Endothelial cell of umbilical vein (primary cell): ENCODE results near the gene M1AP. TPM values are rescaled to one million over a fixed set of nuclear protein-coding genes. Genes with fewer than 3 reads are reported as not detected.
A peak's percentile ranks its signal among the peaks of the same experiment; 100 is the strongest.

Source experiments
- BruUV-seq: library from RNA; stranded (reverse); fragments of 400-500 nt; replicated peaks from 2 replicates; lab custom pipeline; 2021; lab: Mats Ljungman, UMichigan
- CTCF ChIA-PET: fragments of 300-600, 350-600 bp; sonication (Branson Sonifier 250); formaldehyde crosslinking; loops from one replicate; lab custom pipeline; 2021; ENCODE audit warnings: antibody characterized with exemption, inconsistent platforms; lab: Charles Lee
- POLR2A ChIA-PET: fragments of 300-600, 350-600 bp; sonication (Branson Sonifier 250); formaldehyde crosslinking; loops from one replicate; lab custom pipeline; 2021; ENCODE audit warnings: antibody characterized with exemption, inconsistent platforms; lab: Charles Lee
- DNase-seq: peaks from one replicate; pipeline ENCODE4 v3.0.0-alpha.2; 2011; ENCODE audit warnings: low read depth, low spot score
- FAIRE-seq: peaks from 2 replicates; lab custom pipeline; 2011; peaks lifted over from hg19 to GRCh38; lab: Jason Lieb, UNC
- H2AFZ ChIP-seq: 2 replicates; pipeline ENCODE4 v1.6.0; 2012; ENCODE audit warnings: low read depth, low read length, control low read depth, inconsistent platforms
- H3K27ac ChIP-seq: 2 replicates; pipeline ENCODE4 v1.5.1; 2011; ENCODE audit warnings: low read depth, mild to moderate bottlenecking, control low read depth, low read length, moderate library complexity; ENCODE audit not compliant: insufficient read depth
- H3K27me3 ChIP-seq, 2 experiments: 2 replicates each; pipeline versions ENCODE4 v1.6.0 to v1.6.1; 2011; ENCODE audit warnings: low read length in 2 of 2, mixed read lengths in 1 of 2; ENCODE audit not compliant: control insufficient read depth in 2 of 2, insufficient read depth in 2 of 2
- H3K36me3 ChIP-seq, 2 experiments: 2 replicates in 1 of 2; 3 replicates in 1 of 2; pipeline ENCODE4 v1.5.1; 2011; ENCODE audit warnings: low read length in 2 of 2, mild to moderate bottlenecking in 1 of 2, moderate library complexity in 1 of 2; ENCODE audit not compliant: control insufficient read depth in 2 of 2, insufficient read depth in 2 of 2; ENCODE audit errors: extremely low read depth in 1 of 2
- H3K4me1 ChIP-seq: 3 replicates; pipeline ENCODE4 v1.5.1; 2011; ENCODE audit warnings: mild to moderate bottlenecking, low read length; ENCODE audit not compliant: control insufficient read depth, insufficient read depth; ENCODE audit errors: extremely low read depth
- H3K4me2 ChIP-seq: 2 replicates; pipeline ENCODE4 v1.6.1; 2011; ENCODE audit warnings: low read length, control low read depth, mixed read lengths; ENCODE audit not compliant: insufficient read depth
- H3K4me3 ChIP-seq, 3 experiments: fragments of 200-600 bp in 1 of 3; sonication (generic), shearing (Covaris generic) in 1 of 3; replicated peaks in 1 of 3; 2 replicates each; pipeline ENCODE4 v1.5.1; 2011 to 2016; ENCODE audit warnings: control low read depth in 3 of 3, low read length in 3 of 3, mild to moderate bottlenecking in 2 of 3, inconsistent platforms in 1 of 3, low read depth in 1 of 3, moderate library complexity in 1 of 3; ENCODE audit not compliant: insufficient read depth in 1 of 3
- H3K79me2 ChIP-seq: 2 replicates; pipeline ENCODE4 v1.6.0; 2012; ENCODE audit warnings: low read length, inconsistent platforms; ENCODE audit not compliant: control insufficient read depth, insufficient read depth
- H3K9ac ChIP-seq: replicated peaks from 2 replicates; pipeline ENCODE3; 2011; ENCODE audit warnings: low read length, control low read depth; ENCODE audit not compliant: insufficient read depth; ENCODE audit errors: extremely low read depth
- H3K9me1 ChIP-seq: replicated peaks from 3 replicates; pipeline ENCODE4 v1.6.0; 2011; ENCODE audit warnings: mild to moderate bottlenecking, low read length; ENCODE audit not compliant: control insufficient read depth, insufficient read depth; ENCODE audit errors: extremely low read depth
- H3K9me3 ChIP-seq: replicated peaks from 2 replicates; pipeline ENCODE4 v1.5.1; 2012; ENCODE audit warnings: low read length, inconsistent platforms; ENCODE audit not compliant: control insufficient read depth, insufficient read depth
- H4K20me1 ChIP-seq: replicated peaks from 2 replicates; pipeline ENCODE3; 2011; ENCODE audit warnings: mild to moderate bottlenecking, low read length; ENCODE audit not compliant: control insufficient read depth, insufficient read depth; ENCODE audit errors: extremely low read depth
- CTCF ChIP-seq, 2 donors: IDR thresholded peaks; 1 replicate in 1 of 2; 2 replicates in 1 of 2; pipeline ENCODE4 v1.5.1; 2011; ENCODE audit warnings: low read length in 2 of 2, mild to moderate bottlenecking in 2 of 2, moderate library complexity in 2 of 2, control low read depth in 1 of 2, inconsistent platforms in 1 of 2, low read depth in 1 of 2; ENCODE audit not compliant: insufficient read depth in 1 of 2; ENCODE audit errors: extremely low read depth in 1 of 2
- EZH2 ChIP-seq: IDR thresholded peaks from 2 replicates; pipeline ENCODE4 v1.6.1; 2012; ENCODE audit warnings: borderline replicate concordance, low read depth, mild to moderate bottlenecking, moderate library complexity, low read length, inconsistent platforms; ENCODE audit not compliant: severe bottlenecking
- FOS ChIP-seq: IDR thresholded peaks from 2 replicates; pipeline ENCODE4 v1.6.1; 2011; ENCODE audit warnings: mild to moderate bottlenecking, low read length, moderate library complexity, borderline replicate concordance; ENCODE audit not compliant: insufficient read depth
- GATA2 ChIP-seq: IDR thresholded peaks from 2 replicates; pipeline ENCODE4 v1.7.0; 2011; ENCODE audit warnings: low read depth, mild to moderate bottlenecking, moderate library complexity, mixed read lengths, low read length; ENCODE audit not compliant: insufficient read length, insufficient read depth
- JUN ChIP-seq: IDR thresholded peaks from 2 replicates; pipeline ENCODE4 v1.6.1; 2011; ENCODE audit warnings: borderline replicate concordance, low read depth; ENCODE audit not compliant: insufficient read length, insufficient read depth
- MAX ChIP-seq: IDR thresholded peaks from 2 replicates; pipeline ENCODE4 v1.6.1; 2011; ENCODE audit not compliant: insufficient read depth, insufficient read length
- MYC ChIP-seq: IDR thresholded peaks from one replicate; pipeline ENCODE4 v1.6.1; 2011; ENCODE audit warnings: mild to moderate bottlenecking, low read depth, low read length
- POLR2A ChIP-seq: IDR thresholded peaks from 2 replicates; pipeline ENCODE4 v1.6.1; 2012; ENCODE audit warnings: low read depth, mild to moderate bottlenecking, control low read depth, low read length
- POLR2AphosphoS5 ChIP-seq: IDR thresholded peaks from 2 replicates; pipeline ENCODE4 v1.6.1; 2012; ENCODE audit warnings: low read depth, mild to moderate bottlenecking, control low read depth, low read length, moderate library complexity; ENCODE audit not compliant: insufficient read depth
- dilution Hi-C: fragments of 300-500 bp; cut with MboI; formaldehyde crosslinking; loops from one replicate; pipeline ENCODE4 v1.15.0; 2019; ENCODE audit warnings: low sequenced_read_pairs; ENCODE audit not compliant: extremely low pct_ligation_motif_present
- intact Hi-C: fragments of 100-400 bp; cut with micrococcal nuclease; formaldehyde crosslinking; loops from one replicate; pipeline ENCODE4 v1.10.0; 2022
- polyA plus RNA-seq, 4 experiments: library from polyadenylated mRNA; depleted of rRNA in 3 of 4; stranded (reverse) in 3 of 4; unstranded in 1 of 4; fragments of >200 nt; gene quantifications; 2 replicates each; pipeline versions ENCODE4 v1.2.1 to v1.2.3, GENCODE V29; 2011 to 2012; ENCODE audit warnings: missing spikeins in 1 of 4
- total RNA-seq: library from RNA; stranded (reverse); gene quantifications from 2 replicates; pipeline ENCODE4 v1.2.3, GENCODE V29; 2021

Gene M1AP
- total and polyA plus RNA-seq, 2 donors (not counting 3 experiments of a cell fraction or from before 2014, with no cell fraction given), result 0.04 TPM; not detected in 1

GRCh38 chr2:74532222-74532621 lies 115.9 kb downstream of the M1AP start:
- Histone ChIP-seq H3K79me2 (peaks cover 19% of the 10 kb centered on the region), H3K36me3 (peaks cover 4 to 14% of the 10 kb centered on the region in 2 experiments), H3K4me2 (no peak overlapping the region), H3K9me1 (no peaks in the 10 kb centered on the region), H3K27me3 (no peaks in the 10 kb centered on the region), H3K4me1 (peaks cover 20% of the 10 kb centered on the region), H2AFZ (no peak overlapping the region), H3K9me3 (no peaks in the 10 kb centered on the region), H3K9ac (no peak overlapping the region), H3K4me3 (no peak overlapping the region), H3K27ac (no peak overlapping the region), H4K20me1 (no peaks in the 10 kb centered on the region)
- CTCF ChIA-PET, result interaction anchor here (0.5 to 5.2 kb wide), 26 partner anchors 13 to 708 kb away, joined by 3 to 82 read pairs (median 5); partner anchors contain the start of genes CCDC142, LBX2, MOGS and PCGF1
- POLR2A ChIA-PET, result no interaction called here
- intact Hi-C loops (loop anchor here (2.0 to 5.0 kb wide), 3 partner anchors 35 to 281 kb away; partner anchors contain the start of gene LBX2), dilution Hi-C loops (no loop called here)
- BruUV-seq, result no TSS peak
- peak; percentile 75 for FAIRE-seq
- peak; percentile 45 for DNase-seq
- TF ChIP-seq POLR2A, result no peak
- TF ChIP-seq EZH2, result no peak
- peak; percentile 5 to 11 for TF ChIP-seq CTCF (IDR thresholded peaks at IDR 0.05; ENCODE audit: extremely low read depth in 1 of 2, insufficient read depth in 1 of 2, low read depth in 1 of 2, low read length in 2 of 2)
- no peak for TF ChIP-seq JUN

- Histone ChIP-seq H3K27me3 (no peaks in the 10 kb centered on the region), H3K27ac (no peak overlapping the region), H2AFZ (no peak overlapping the region), H3K9me3 (no peaks in the 10 kb centered on the region), H3K4me1 (peaks cover 20% of the 10 kb centered on the region), H3K36me3 (peaks cover 4 to 19% of the 10 kb centered on the region in 2 experiments), H3K9ac (no peak overlapping the region), H3K4me2 (no peak overlapping the region), H3K9me1 (no peaks in the 10 kb centered on the region), H3K4me3 (no peak overlapping the region), H3K79me2 (peaks cover 19% of the 10 kb centered on the region), H4K20me1 (no peaks in the 10 kb centered on the region)
- intact Hi-C loops (loop anchor here (2.0 to 5.0 kb wide), 3 partner anchors 34 to 281 kb away; partner anchors contain the start of gene LBX2), dilution Hi-C loops (no loop called here)
- ChIA-PET CTCF (interaction anchor here (0.5 to 5.2 kb wide), 26 partner anchors 13 to 708 kb away, joined by 3 to 82 read pairs (median 5); partner anchors contain the start of genes CCDC142, LBX2, MOGS and PCGF1), POLR2A (no interaction called here)
- TF ChIP-seq CTCF (IDR thresholded peaks at IDR 0.05; ENCODE audit: extremely low read depth in 1 of 2, insufficient read depth in 1 of 2, low read depth in 1 of 2, low read length in 2 of 2) (no peak), MAX (no peak), POLR2AphosphoS5 (no peak), GATA2 (no peak), EZH2 (no peak), JUN (no peak), MYC (no peak), FOS (no peak), POLR2A (no peak)
- BruUV-seq, result no TSS peak
- DNase-seq, result no peak
- no peak for FAIRE-seq
Observed at GRCh38 chr2:74531666-74532065, 116.5 kb downstream of the M1AP start.
